CD4-positive, alpha-beta T cell (primary cell): ENCODE results near the gene EPSTI1. TPM values are rescaled to one million over a fixed set of nuclear protein-coding genes. Genes with fewer than 3 reads are reported as not detected.

Source experiments
- ATAC-seq: fragments of 200-7000 bp; cut with Tn5 transposase; one replicate; pipeline ENCODE4 v1.10.0; 2022; ENCODE audit warnings: mild to moderate bottlenecking; ENCODE audit not compliant: poor library complexity
- CTCF ChIA-PET: fragments of 350-600 bp; sonication (Branson Sonifier 250); formaldehyde crosslinking; loops from one replicate; lab custom pipeline; 2021; ENCODE audit warnings: antibody characterized with exemption, inconsistent platforms; lab: Charles Lee
- POLR2A ChIA-PET: fragments of 350-600 bp; sonication (Branson Sonifier 250); formaldehyde crosslinking; loops from one replicate; lab custom pipeline; 2021; ENCODE audit warnings: antibody characterized with exemption, inconsistent platforms; lab: Charles Lee
- DNase-seq, 14 experiments: peaks; one replicate each; pipeline ENCODE4 v3.0.0-alpha.2; 2013 to 2020; ENCODE audit warnings: mixed read lengths in 2 of 14
- H3K27ac ChIP-seq, 2 donors: one replicate each; pipeline versions ENCODE4 v1.5.1 to v1.7.0; 2013; ENCODE audit warnings: low read length in 2 of 2, low read depth in 1 of 2, mild to moderate bottlenecking in 1 of 2
- H3K27me3 ChIP-seq, 2 experiments: 1 replicate in 1 of 2; 2 replicates in 1 of 2; pipeline versions ENCODE4 v1.6.1 to v1.7.0; 2013; ENCODE audit warnings: low read length in 2 of 2, control low read depth in 1 of 2, mild to moderate bottlenecking in 1 of 2, moderate library complexity in 1 of 2; ENCODE audit not compliant: insufficient read depth in 2 of 2, control insufficient read depth in 1 of 2
- H3K36me3 ChIP-seq: one replicate; pipeline ENCODE4 v1.6.1; 2013; ENCODE audit warnings: low read length, control low read depth; ENCODE audit not compliant: insufficient read depth
- H3K4me1 ChIP-seq: one replicate; pipeline ENCODE4 v1.6.1; 2013; ENCODE audit warnings: low read length, control low read depth; ENCODE audit not compliant: insufficient read depth
- H3K4me3 ChIP-seq: one replicate; pipeline ENCODE4 v1.5.1; 2013; ENCODE audit warnings: mild to moderate bottlenecking, low read length, moderate library complexity
- H3K9me3 ChIP-seq, 2 experiments: 1 replicate in 1 of 2; 2 replicates in 1 of 2; pipeline versions ENCODE4 v1.6.1 to v1.7.0; 2013; ENCODE audit warnings: low read length in 2 of 2, mild to moderate bottlenecking in 2 of 2, control low read depth in 1 of 2, moderate library complexity in 1 of 2; ENCODE audit not compliant: control insufficient read depth in 1 of 2, insufficient read depth in 1 of 2
- H3K27ac Mint-ChIP-seq: one replicate; pipeline ENCODE4 v1.8.0; 2020; ENCODE audit warnings: mixed read lengths
- H3K27me3 Mint-ChIP-seq: one replicate; pipeline ENCODE4 v1.8.0; 2021; ENCODE audit warnings: mixed read lengths
- H3K36me3 Mint-ChIP-seq: one replicate; pipeline ENCODE4 v1.8.0; 2021; ENCODE audit warnings: low read depth, mixed read lengths
- H3K4me1 Mint-ChIP-seq: one replicate; pipeline ENCODE4 v1.8.0; 2021; ENCODE audit warnings: low read depth, mixed read lengths
- H3K4me3 Mint-ChIP-seq: one replicate; pipeline ENCODE4 v1.8.0; 2020; ENCODE audit warnings: mild to moderate bottlenecking, mixed read lengths
- H3K9me3 Mint-ChIP-seq: one replicate; pipeline ENCODE4 v1.8.0; 2020; ENCODE audit warnings: mixed read lengths
- CTCF ChIP-seq: fragments of 200-600 bp; IDR thresholded peaks from one replicate; pipeline ENCODE4 v1.8.0; 2022; ENCODE audit warnings: antibody characterized with exemption, mild to moderate bottlenecking
- intact Hi-C, 2 experiments: fragments of 100-400 bp; cut with DNase I in 1 of 2; cut with micrococcal nuclease in 1 of 2; formaldehyde crosslinking; loops; one replicate each; pipeline versions ENCODE4 v1.15.1 to v1.9.0; 2023 to 2025; cut with DNase I, micrococcal nuclease
- total RNA-seq, 174 experiments: library from RNA in 2 of 174; stranded (reverse) in 2 of 174; gene quantifications; one replicate each; pipeline ENCODE4 v1.2.3 and lab custom pipeline; 2021 to 2026

The EPSTI1 gene
- total RNA-seq, 2 experiments from 2014 or later: 23.5 to 24.5 TPM

DNA sequence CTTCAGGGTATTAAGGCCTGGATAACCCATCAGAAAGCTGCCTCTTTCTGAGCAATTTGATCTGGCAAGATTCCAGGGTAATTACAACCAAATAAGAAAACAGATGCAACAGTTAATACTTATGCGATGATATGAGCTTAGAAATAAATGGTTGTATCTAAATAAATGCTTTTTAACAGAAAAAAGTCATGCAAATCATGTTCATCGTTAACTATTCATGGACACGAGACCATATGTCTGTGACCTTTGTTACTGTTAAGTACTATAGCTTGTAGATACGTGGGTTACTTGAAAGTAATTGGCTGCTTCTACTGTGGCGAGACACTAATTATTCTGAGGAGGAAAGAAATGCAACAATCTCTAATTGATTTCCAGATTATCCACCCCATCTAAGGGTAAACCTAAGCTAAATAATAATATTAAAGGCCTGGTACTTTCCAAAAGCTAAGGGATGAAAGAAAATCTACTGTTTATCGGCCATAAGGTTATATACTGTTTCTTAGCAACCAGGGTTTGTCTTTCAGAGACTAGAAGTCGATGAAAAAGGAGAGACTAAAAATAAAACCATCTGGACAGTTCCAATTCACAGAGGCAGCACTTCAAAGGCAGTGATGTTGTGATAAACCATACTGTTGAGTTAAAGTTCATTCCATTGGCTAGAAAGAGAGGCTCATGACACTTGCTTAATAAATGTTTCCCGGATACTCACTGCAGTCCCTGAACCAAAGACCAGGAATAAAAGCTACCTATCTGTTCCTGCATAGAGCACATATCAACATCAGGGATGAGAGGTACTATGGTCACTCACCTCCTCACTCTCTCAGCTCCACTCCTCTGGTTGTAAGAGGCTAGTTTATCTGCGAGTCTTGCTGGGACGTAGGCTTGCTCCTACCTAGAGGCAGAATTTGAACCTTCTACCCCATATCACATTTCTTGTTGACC is 1.5 kb downstream of the EPSTI1 start:
- H3K27ac Mint-ChIP-seq: peak overlapping the region; percentile 100
- Histone ChIP-seq H3K4me1 (peaks cover 30% of the 10 kb centered on the region), H3K4me3 (peak overlapping the region; percentile 94), H3K9me3 (no peaks in the 10 kb centered on the region), H3K36me3 (no peaks in the 10 kb centered on the region), H3K27me3 (no peaks in the 10 kb centered on the region), H3K27ac (peak overlapping the region; percentile 41 to 92)
- no peak for TF ChIP-seq CTCF
- ChIA-PET CTCF (interaction anchor here (0.8 to 3.8 kb wide), 4 partner anchors 19 to 84 kb away, joined by 3 to 17 read pairs (median 8); no protein-coding TSS in a partner anchor), POLR2A (interaction anchor here (0.6 to 5.6 kb wide), 11 partner anchors 8 to 66 kb away, joined by 3 to 82 read pairs (median 6); partner anchors contain the start of gene DNAJC15)
- DNase-seq: peak in 3 of 14 experiments; percentile 56 to 69 (median 69)
- peaks cover 62% of the 10 kb centered on the region for H3K4me1 Mint-ChIP-seq
- peak; percentile 4 for ATAC-seq
- no peaks in the 10 kb centered on the region for H3K27me3 Mint-ChIP-seq
- intact Hi-C loops: loop anchor here in 1 of 2 experiments (2.0 to 5.0 kb wide), 2 partner anchors 18 to 67 kb away; no protein-coding TSS in a partner anchor
- peak overlapping the region; percentile 94 for H3K4me3 Mint-ChIP-seq
- peaks cover 26% of the 10 kb centered on the region for H3K36me3 Mint-ChIP-seq
- no peaks in the 10 kb centered on the region for H3K9me3 Mint-ChIP-seq

- Histone ChIP-seq H3K27me3 (no peaks in the 10 kb centered on the region), H3K9me3 (no peaks in the 10 kb centered on the region), H3K4me3 (no peak overlapping the region), H3K27ac (no peak overlapping the region), H3K4me1 (peaks cover 16% of the 10 kb centered on the region), H3K36me3 (no peaks in the 10 kb centered on the region)
- ChIA-PET POLR2A (no interaction called here), CTCF (no interaction called here)
- H3K9me3 Mint-ChIP-seq: no peaks in the 10 kb centered on the region
- DNase-seq: no peak
- intact Hi-C loops: loop anchor here in 1 of 2 experiments (5.0 kb wide), 1 partner anchor 36 kb away; the partner anchor contains the start of gene DNAJC15
- no peak for ATAC-seq
- peaks cover 26% of the 10 kb centered on the region for H3K36me3 Mint-ChIP-seq
- no peak overlapping the region for H3K27ac Mint-ChIP-seq
- no peak overlapping the region for H3K4me3 Mint-ChIP-seq
- peaks cover 73% of the 10 kb centered on the region for H3K4me1 Mint-ChIP-seq
- TF ChIP-seq CTCF: no peak
- no peaks in the 10 kb centered on the region for H3K27me3 Mint-ChIP-seq
These were observed 5.9 kb downstream of the EPSTI1 start for GRCh38 chr13:42986176-42986574.

- ChIA-PET POLR2A (no interaction called here), CTCF (no interaction called here)
- H3K4me1 ChIP-seq: peaks cover 11% of the 10 kb centered on the region
- Mint-ChIP-seq H3K27ac (no peak overlapping the region), H3K27me3 (no peaks in the 10 kb centered on the region), H3K9me3 (no peaks in the 10 kb centered on the region), H3K36me3 (peaks cover 20% of the 10 kb centered on the region), H3K4me3 (no peak overlapping the region), H3K4me1 (peaks cover 71% of the 10 kb centered on the region)
- H3K36me3 ChIP-seq: no peaks in the 10 kb centered on the region
- intact Hi-C loops: loop anchor here in 1 of 2 experiments (5.0 kb wide), 1 partner anchor 37 kb away; the partner anchor contains the start of gene DNAJC15
- no peak for ATAC-seq
- H3K4me3 ChIP-seq: no peak overlapping the region
- no peaks in the 10 kb centered on the region for H3K9me3 ChIP-seq
- H3K27me3 ChIP-seq: no peaks in the 10 kb centered on the region
- H3K27ac ChIP-seq: no peak overlapping the region
- no peak for DNase-seq
- no peak for TF ChIP-seq CTCF
These were observed 6.5 kb downstream of the EPSTI1 start for GRCh38 chr13:42985312-42986175.
